Measurements from ENCODE around the gene DCDC2C.

Gene DCDC2C

GRCh38 chr2:3780477-3781402 lies 77.4 kb downstream of the DCDC2C start:
- H3K4me3 ChIP-seq (ENCODE audit: control insufficient read depth, low read depth, low read length): no peak overlapping the region
- peak; percentile 51 for TF ChIP-seq CTCF (IDR thresholded peaks at IDR 0.05; ENCODE audit: control insufficient read depth, insufficient read depth, low read depth, low read length, missing control alignments)
- DNase-seq (ENCODE audit: low read depth): no peak

DNA sequence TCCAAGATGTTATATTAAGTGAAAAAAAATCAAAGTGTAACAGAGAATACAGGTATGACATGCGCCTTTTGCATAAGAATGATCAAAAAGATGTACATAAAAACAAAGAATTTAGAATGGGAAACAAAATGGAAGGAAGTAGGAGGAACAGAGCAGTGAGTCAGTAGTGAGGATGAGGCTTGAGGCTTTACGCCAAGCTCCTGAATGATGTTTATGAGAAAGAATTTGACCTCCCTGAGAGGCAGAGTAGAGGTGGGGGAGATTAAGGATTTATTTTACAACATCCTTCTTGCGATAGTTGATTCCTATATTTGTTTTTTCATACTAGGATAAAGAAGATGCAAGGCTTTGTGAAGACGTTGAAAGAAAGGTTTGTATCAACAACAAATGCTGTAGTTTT lies 81.4 kb downstream of the DCDC2C start:
- no peak overlapping the region for H3K4me3 ChIP-seq (ENCODE audit: control insufficient read depth, low read depth, low read length)
- TF ChIP-seq CTCF (IDR thresholded peaks at IDR 0.05; ENCODE audit: control insufficient read depth, insufficient read depth, low read depth, low read length, missing control alignments): no peak
- DNase-seq (ENCODE audit: low read depth): no peak

GRCh38 chr2:3785220-3785889 lies 82.0 kb downstream of the DCDC2C start:
- TF ChIP-seq CTCF (IDR thresholded peaks at IDR 0.05; ENCODE audit: control insufficient read depth, insufficient read depth, low read depth, low read length, missing control alignments): no peak
- DNase-seq (ENCODE audit: low read depth): no peak
- H3K4me3 ChIP-seq (ENCODE audit: control insufficient read depth, low read depth, low read length): no peak overlapping the region

DNA sequence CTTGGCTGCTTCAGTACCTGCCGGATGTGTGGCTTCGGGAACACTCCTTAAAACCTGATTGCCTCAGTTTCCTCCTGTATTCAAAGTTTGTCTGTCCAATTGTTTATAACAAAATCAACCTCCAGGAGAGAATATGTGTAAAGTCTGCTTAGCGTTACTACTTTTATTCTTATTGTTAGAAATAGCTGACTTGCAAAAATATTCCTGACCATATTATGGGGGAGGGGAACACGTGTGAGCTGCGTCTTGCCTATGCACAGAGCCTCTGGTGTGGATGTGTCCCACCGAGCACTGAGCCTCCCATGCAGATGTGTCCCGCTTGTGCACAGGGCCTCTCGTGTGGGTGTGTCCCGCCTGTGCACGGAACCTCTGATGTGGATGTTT lies 82.5 kb downstream of the DCDC2C start:
- H3K4me3 ChIP-seq (ENCODE audit: control insufficient read depth, low read depth, low read length): no peak overlapping the region
- DNase-seq (ENCODE audit: low read depth): no peak
- no peak for TF ChIP-seq CTCF (IDR thresholded peaks at IDR 0.05; ENCODE audit: control insufficient read depth, insufficient read depth, low read depth, low read length, missing control alignments)

- TF ChIP-seq CTCF (IDR thresholded peaks at IDR 0.05; ENCODE audit: control insufficient read depth, insufficient read depth, low read depth, low read length, missing control alignments): no peak
- no peak for DNase-seq (ENCODE audit: low read depth)
- H3K4me3 ChIP-seq (ENCODE audit: control insufficient read depth, low read depth, low read length): no peak overlapping the region
Measured at GRCh38 chr2:3787768-3788167, 84.4 kb downstream of the DCDC2C start.

DNA sequence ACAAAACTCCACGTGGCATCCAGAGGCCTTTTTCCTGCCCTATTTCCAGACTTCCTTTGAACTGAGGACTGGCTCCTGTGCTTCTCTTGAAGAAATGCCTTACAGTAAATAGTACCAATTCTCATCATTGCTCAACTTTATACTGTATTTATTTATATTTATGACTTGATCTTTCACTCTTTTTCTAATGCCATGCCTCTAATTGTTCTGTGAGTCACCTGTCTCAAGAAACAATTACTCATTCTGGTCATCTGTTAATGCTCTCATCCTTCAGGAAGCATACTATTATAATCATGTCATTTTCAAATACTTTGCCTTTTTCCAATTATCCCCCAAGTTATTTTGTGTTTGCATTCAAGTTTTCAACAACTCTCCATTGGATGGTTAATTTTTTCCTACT lies 85.9 kb downstream of the DCDC2C start:
- H3K4me3 ChIP-seq (ENCODE audit: control insufficient read depth, low read depth, low read length): no peak overlapping the region
- no peak for TF ChIP-seq CTCF (IDR thresholded peaks at IDR 0.05; ENCODE audit: control insufficient read depth, insufficient read depth, low read depth, low read length, missing control alignments)
- DNase-seq (ENCODE audit: low read depth): no peak

All from AG09309 (cell line).